Measurements from ENCODE around the gene SYNPO. TPM values are rescaled to one million over a fixed set of nuclear protein-coding genes. Genes with fewer than 3 reads are reported as not detected.

The SYNPO gene
- total RNA-seq, 1 donor from 2014 or later, result 715 TPM

DNA sequence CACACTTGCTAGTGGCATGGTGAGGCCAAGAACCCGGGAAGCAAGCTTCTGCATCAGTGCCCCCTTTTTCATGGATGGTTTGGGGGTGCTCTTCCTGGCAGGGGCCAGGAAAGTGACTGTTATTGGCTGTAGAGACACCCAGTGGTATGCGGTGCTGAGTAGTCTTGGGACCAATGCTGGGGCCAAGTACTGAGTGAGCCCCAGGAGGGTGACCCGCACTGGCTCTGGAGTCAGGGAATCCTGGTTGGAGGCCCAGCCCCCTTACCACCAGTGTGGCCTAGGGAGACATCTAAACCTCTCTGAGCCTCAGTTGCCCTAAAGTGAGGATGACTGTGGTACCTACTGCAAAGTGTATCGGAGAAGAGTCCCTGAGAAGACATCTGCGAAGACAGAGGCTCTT lies 41.2 kb upstream of the SYNPO start:
- Histone ChIP-seq H3K36me3 (no peaks in the 10 kb centered on the region), H3K4me1 (peaks cover 98% of the 10 kb centered on the region), H3K9me3 (replicated peaks) (no peaks in the 10 kb centered on the region), H3K27me3 (ENCODE audit: low read depth) (no peaks in the 10 kb centered on the region), H3K4me3 (no peak overlapping the region), H3K27ac (replicated peaks) (peak overlapping the region; percentile 90)
- intact Hi-C loops (cut with micrococcal nuclease), result no loop called here
- DNase-seq, result no peak
- TF ChIP-seq, protein P1, sequence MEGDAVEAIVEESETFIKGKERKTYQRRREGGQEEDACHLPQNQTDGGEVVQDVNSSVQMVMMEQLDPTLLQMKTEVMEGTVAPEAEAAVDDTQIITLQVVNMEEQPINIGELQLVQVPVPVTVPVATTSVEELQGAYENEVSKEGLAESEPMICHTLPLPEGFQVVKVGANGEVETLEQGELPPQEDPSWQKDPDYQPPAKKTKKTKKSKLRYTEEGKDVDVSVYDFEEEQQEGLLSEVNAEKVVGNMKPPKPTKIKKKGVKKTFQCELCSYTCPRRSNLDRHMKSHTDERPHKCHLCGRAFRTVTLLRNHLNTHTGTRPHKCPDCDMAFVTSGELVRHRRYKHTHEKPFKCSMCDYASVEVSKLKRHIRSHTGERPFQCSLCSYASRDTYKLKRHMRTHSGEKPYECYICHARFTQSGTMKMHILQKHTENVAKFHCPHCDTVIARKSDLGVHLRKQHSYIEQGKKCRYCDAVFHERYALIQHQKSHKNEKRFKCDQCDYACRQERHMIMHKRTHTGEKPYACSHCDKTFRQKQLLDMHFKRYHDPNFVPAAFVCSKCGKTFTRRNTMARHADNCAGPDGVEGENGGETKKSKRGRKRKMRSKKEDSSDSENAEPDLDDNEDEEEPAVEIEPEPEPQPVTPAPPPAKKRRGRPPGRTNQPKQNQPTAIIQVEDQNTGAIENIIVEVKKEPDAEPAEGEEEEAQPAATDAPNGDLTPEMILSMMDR (IDR thresholded peaks at IDR 0.05; ENCODE audit: borderline replicate concordance), result no peak

DNA sequence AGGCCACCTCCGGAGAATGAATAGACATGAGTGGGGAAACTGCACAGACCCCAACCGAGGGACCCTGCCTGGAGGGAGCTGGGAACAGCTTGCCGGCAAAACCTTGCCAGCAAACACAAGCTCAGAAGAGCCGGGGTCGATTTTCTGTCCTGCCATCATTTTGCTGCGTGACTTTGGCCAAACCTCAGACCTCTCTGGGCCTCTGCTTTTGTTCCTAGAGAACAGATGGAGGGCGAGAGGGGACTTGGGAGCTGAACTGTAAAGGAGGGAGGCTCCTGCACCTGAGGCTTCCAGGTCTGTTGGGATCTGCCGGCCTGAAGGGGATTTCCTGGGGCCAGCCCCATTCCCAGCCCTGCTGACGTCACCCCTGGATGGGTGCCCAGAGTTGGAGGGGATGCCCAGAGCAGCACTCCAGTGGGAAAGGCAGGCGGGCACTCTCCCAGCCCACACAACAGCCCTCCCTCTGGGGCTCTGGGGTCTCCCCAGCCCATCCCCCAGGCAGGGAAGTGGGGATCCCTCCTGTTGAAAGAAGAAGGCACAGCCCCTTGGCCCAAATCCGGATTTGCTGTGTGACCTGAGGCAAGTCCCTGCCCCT lies 40.4 kb upstream of the SYNPO start:
- Histone ChIP-seq H3K4me1 (peaks cover 98% of the 10 kb centered on the region), H3K9me3 (replicated peaks) (no peaks in the 10 kb centered on the region), H3K27me3 (ENCODE audit: low read depth) (no peaks in the 10 kb centered on the region), H3K36me3 (no peaks in the 10 kb centered on the region), H3K27ac (replicated peaks) (peak overlapping the region; percentile 90), H3K4me3 (no peak overlapping the region)
- peak; percentile 85 for DNase-seq
- intact Hi-C loops (cut with micrococcal nuclease), result no loop called here
- TF ChIP-seq, protein P1 (IDR thresholded peaks at IDR 0.05; ENCODE audit: borderline replicate concordance), result no peak

DNA sequence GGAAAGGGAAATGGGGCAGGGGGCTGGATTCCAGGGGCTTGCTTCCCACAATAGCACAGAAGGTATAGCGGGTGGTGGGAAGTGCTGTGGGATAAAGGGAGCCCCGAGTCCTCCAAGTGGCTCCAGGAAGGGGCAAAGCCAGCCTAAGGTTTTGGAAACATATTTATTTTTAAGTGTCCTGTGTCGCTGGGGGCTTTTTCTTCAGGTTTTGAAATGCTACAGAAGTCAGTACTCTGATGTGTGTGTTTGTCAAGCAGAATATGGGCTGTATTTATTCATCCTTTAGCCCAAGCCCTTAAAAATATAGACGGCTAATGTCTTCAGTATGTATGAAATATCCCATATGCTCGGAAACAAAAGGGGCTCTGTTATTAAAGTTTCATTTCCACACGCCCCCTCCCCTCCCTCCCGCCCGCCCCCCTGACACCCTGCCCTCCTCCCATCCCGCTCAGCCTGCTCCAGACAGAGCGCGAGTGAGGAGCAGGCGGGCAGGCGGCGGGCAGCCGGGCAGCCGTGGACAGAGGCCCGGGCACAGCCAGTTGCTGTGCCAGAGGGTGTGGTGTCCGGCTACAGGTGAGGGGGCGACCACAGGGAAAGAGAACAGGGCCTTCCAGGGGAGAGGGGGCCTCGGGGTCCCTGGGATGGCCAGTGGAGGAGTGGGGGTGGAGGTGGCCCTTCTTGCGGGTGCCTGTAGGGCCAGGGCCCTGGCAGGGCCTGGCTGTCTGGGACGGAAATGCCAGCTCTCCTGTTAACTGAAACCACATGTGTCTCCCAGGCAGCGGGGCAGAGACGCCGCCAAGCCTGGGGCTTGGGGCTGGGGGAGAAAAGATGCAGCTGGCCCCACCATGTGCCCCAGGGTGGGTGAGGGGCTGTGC lies 39.6 kb upstream of the SYNPO start:
- H3K4me3 ChIP-seq, result peak overlapping the region; percentile 25

DNA sequence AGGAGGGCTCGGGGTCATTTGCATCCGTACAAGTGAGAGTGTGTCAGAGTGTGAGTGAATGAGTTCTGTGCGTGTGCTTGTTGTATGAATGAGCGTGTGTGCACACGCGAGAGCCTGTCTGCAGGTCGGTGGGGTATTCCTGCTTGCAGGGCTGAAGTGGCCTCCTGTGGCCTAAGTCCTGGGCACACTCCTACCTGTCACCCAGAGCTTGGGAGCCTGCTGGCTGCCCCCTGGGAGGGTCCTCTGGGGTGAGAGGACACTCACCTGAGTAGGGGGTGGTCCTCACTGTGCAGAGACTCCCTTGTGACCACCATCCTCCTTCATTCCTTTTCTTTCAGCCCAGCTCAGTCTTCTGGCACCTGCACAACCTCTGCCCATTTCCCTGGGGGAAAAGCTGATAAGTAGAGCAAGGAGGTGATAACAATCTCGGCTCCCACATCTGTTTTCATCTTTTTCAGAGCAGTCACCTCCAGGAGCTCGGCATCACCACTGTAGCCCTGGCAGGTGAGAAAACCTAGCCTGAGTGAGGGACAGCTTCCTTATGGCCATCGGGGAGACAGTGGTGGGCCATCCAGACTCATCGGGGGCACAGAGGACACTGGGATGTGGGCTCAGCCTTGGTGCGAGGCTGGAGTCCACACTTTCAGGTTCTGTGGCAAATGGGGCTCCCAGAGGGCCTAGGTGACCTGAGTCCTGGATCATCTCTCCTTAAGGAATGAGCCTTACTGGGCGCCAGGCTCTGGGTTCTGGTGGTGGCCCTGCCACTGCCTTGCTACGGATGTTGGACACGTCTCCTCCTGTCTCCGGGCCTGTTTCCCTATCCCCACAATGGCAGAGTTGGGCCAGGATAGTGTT lies 38.7 kb upstream of the SYNPO start:
- intact Hi-C loops (cut with micrococcal nuclease), result no loop called here
- Histone ChIP-seq H3K36me3 (no peaks in the 10 kb centered on the region), H3K4me3 (peak overlapping the region; percentile 25), H3K27me3 (ENCODE audit: low read depth) (no peaks in the 10 kb centered on the region), H3K27ac (replicated peaks) (peak overlapping the region; percentile 90), H3K9me3 (replicated peaks) (no peaks in the 10 kb centered on the region), H3K4me1 (peaks cover 98% of the 10 kb centered on the region)
- peak; percentile 13 for DNase-seq
- TF ChIP-seq, protein P1 (IDR thresholded peaks at IDR 0.05; ENCODE audit: borderline replicate concordance), result no peak

More for the DNA sequence above, 39.6 kb upstream of the SYNPO start:
- Histone ChIP-seq H3K27me3 (ENCODE audit: low read depth) (no peaks in the 10 kb centered on the region), H3K27ac (replicated peaks) (peak overlapping the region; percentile 90), H3K9me3 (replicated peaks) (no peaks in the 10 kb centered on the region), H3K36me3 (no peaks in the 10 kb centered on the region), H3K4me1 (peaks cover 98% of the 10 kb centered on the region)
- DNase-seq, result peak; percentile 13
- intact Hi-C loops (cut with micrococcal nuclease), result no loop called here
- TF ChIP-seq, protein P1 (IDR thresholded peaks at IDR 0.05; ENCODE audit: borderline replicate concordance), result no peak

DNA sequence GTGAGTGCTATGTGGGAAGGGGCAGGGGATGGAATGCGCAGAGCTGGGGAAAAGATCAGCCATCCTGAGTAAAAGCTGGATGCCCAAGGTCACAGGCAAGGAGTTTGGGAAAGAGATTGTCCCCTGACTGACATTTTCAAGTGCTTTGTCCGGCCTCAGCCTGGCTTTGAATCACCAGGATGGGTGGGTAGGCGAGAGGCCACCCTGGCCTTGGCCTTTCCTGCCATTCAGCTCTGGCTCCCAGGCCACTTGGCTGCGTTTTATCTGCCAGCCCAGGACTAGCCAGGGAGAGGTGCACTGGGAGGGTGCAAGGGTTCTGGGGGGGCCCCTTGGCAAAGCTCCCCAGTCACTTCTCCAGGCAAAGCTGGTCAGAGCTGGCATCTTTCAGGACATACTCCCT lies 37.4 kb upstream of the SYNPO start:
- peaks cover 85% of the 10 kb centered on the region for H3K4me1 ChIP-seq
- TF ChIP-seq, protein P1 (IDR thresholded peaks at IDR 0.05; ENCODE audit: borderline replicate concordance), result no peak
- H3K36me3 ChIP-seq, result no peaks in the 10 kb centered on the region
- intact Hi-C loops (cut with micrococcal nuclease), result no loop called here
- peak overlapping the region; percentile 90 for H3K27ac ChIP-seq (replicated peaks)
- no peaks in the 10 kb centered on the region for H3K9me3 ChIP-seq (replicated peaks)
- H3K27me3 ChIP-seq (ENCODE audit: low read depth), result no peaks in the 10 kb centered on the region
- DNase-seq, result peak; percentile 47
- H3K4me3 ChIP-seq, result no peak overlapping the region

All from left ventricle myocardium inferior (tissue), 1 donor.